B cell (primary cell): ENCODE measurements around the gene P2RX7. TPM values are rescaled to one million over a fixed set of nuclear protein-coding genes. Genes with fewer than 3 reads are reported as not detected.

Experiments used
- ATAC-seq: fragments of 200-7000 bp; cut with Tn5 transposase; one replicate; pipeline ENCODE4 v1.10.0; 2021; ENCODE audit warnings: low read depth, mild to moderate bottlenecking, moderate number of reproducible peaks, moderate library complexity
- CTCF ChIA-PET: fragments of 350-600 bp; sonication (Branson Sonifier 250); formaldehyde crosslinking; loops from one replicate; lab custom pipeline; 2021; ENCODE audit warnings: antibody characterized with exemption, inconsistent platforms; lab: Charles Lee
- POLR2A ChIA-PET: fragments of 350-600 bp; sonication (Branson Sonifier 250); formaldehyde crosslinking; loops from one replicate; lab custom pipeline; 2021; ENCODE audit warnings: antibody characterized with exemption; lab: Charles Lee
- DNase-seq: peaks from one replicate; pipeline ENCODE4 v3.0.0; 2013
- H2AFZ ChIP-seq: 2 replicates; pipeline ENCODE4 v1.6.1; 2012; ENCODE audit warnings: mild to moderate bottlenecking, low read depth, low read length; ENCODE audit not compliant: insufficient read depth, poor library complexity, severe bottlenecking
- H3K27ac ChIP-seq, 2 donors: 1 replicate in 1 of 2; 2 replicates in 1 of 2; pipeline ENCODE4 v1.5.1; 2012 to 2013; ENCODE audit warnings: low read length in 2 of 2, mild to moderate bottlenecking in 2 of 2, moderate library complexity in 1 of 2
- H3K27me3 ChIP-seq, 4 experiments: fragments of 200-600 bp in 1 of 4; sonication (generic) in 1 of 4; replicated peaks in 1 of 4; 1 replicate in 2 of 4; 2 replicates in 2 of 4; pipeline versions ENCODE4 v1.6.1 to v1.7.0; 2013 to 2016; ENCODE audit warnings: low read length in 3 of 4, mild to moderate bottlenecking in 2 of 4, mixed read lengths in 1 of 4, moderate library complexity in 1 of 4; ENCODE audit not compliant: insufficient read depth in 4 of 4, control insufficient read depth in 3 of 4; ENCODE audit errors: control extremely low read depth in 1 of 4
- H3K36me3 ChIP-seq, 2 experiments: replicated peaks in 1 of 2; 1 replicate in 1 of 2; 2 replicates in 1 of 2; pipeline versions ENCODE4 v1.6.1 to v1.7.1; 2013; ENCODE audit warnings: low read length in 1 of 2; ENCODE audit not compliant: insufficient read depth in 2 of 2, control insufficient read depth in 1 of 2; ENCODE audit errors: control extremely low read depth in 1 of 2, extremely low read depth in 1 of 2
- H3K4me1 ChIP-seq, 2 donors: fragments of 200-600 bp in 1 of 2; sonication (generic) in 1 of 2; 1 replicate in 1 of 2; 2 replicates in 1 of 2; pipeline versions ENCODE4 v1.5.1 to v1.6.1; 2013 to 2017; ENCODE audit warnings: low read length in 2 of 2; ENCODE audit not compliant: control insufficient read depth in 2 of 2, insufficient read depth in 2 of 2
- H3K4me2 ChIP-seq: replicated peaks from 2 replicates; pipeline ENCODE3; 2012; ENCODE audit warnings: mild to moderate bottlenecking, low read depth, low read length; ENCODE audit not compliant: poor library complexity, severe bottlenecking
- H3K4me3 ChIP-seq, 5 experiments: fragments of 200-600 bp in 1 of 5; sonication (generic) in 1 of 5; 1 replicate in 3 of 5; 2 replicates in 2 of 5; pipeline versions ENCODE4 v1.5.1 to v1.7.0; 2011 to 2016; ENCODE audit warnings: low read length in 4 of 5, mild to moderate bottlenecking in 4 of 5, low read depth in 2 of 5, control low read depth in 1 of 5, moderate library complexity in 1 of 5; ENCODE audit not compliant: insufficient read depth in 1 of 5; ENCODE audit errors: control extremely low read depth in 1 of 5, extremely low read depth in 1 of 5
- H3K79me2 ChIP-seq: fragments of 200-600 bp; sonication (generic); one replicate; pipeline ENCODE4 v1.6.0; 2016; ENCODE audit warnings: low read length; ENCODE audit not compliant: control insufficient read depth, insufficient read depth
- H3K9ac ChIP-seq: fragments of 200-600 bp; sonication (generic); 2 replicates; pipeline ENCODE4 v1.6.1; 2017; ENCODE audit warnings: mild to moderate bottlenecking, low read length, moderate library complexity
- H3K9me3 ChIP-seq, 3 donors: one replicate each; pipeline versions ENCODE4 v1.6.1 to v1.7.1; 2013; ENCODE audit warnings: low read length in 2 of 3; ENCODE audit not compliant: control insufficient read depth in 2 of 3, insufficient read depth in 1 of 3; ENCODE audit errors: control extremely low read depth in 1 of 3
- H4K20me1 ChIP-seq: 2 replicates; pipeline ENCODE4 v1.6.0; 2012; ENCODE audit warnings: mild to moderate bottlenecking, low read length; ENCODE audit not compliant: insufficient read depth, control insufficient read depth, poor library complexity, severe bottlenecking
- H3K27ac Mint-ChIP-seq: one replicate; pipeline ENCODE4 v1.8.0; 2021; ENCODE audit warnings: mixed read lengths
- H3K27me3 Mint-ChIP-seq: one replicate; pipeline ENCODE4 v1.8.0; 2021; ENCODE audit warnings: mixed read lengths
- H3K4me1 Mint-ChIP-seq: one replicate; pipeline ENCODE4 v1.8.0; 2021; ENCODE audit warnings: mixed read lengths
- H3K4me3 Mint-ChIP-seq: one replicate; pipeline ENCODE4 v1.8.0; 2021; ENCODE audit warnings: mixed read lengths
- H3K9me3 Mint-ChIP-seq: one replicate; pipeline ENCODE4 v1.8.0; 2022; ENCODE audit warnings: mixed read lengths; ENCODE audit not compliant: insufficient read depth
- EZH2 ChIP-seq: IDR thresholded peaks from 2 replicates; pipeline ENCODE4 v1.6.1; 2012; ENCODE audit warnings: borderline replicate concordance, low read depth, mild to moderate bottlenecking, moderate library complexity, low read length; ENCODE audit not compliant: insufficient read depth, poor library complexity, severe bottlenecking
- WGBS: methylation state at CpG from one replicate; pipeline ENCODE4 v1.1.5; 2013; ENCODE audit warnings: missing lambda C conversion rate; ENCODE audit not compliant: insufficient coverage; 5-methylcytosine and 5-hydroxymethylcytosine counted together
- intact Hi-C: fragments of 100-400 bp; cut with micrococcal nuclease; formaldehyde crosslinking; loops from one replicate; pipeline ENCODE4 v1.10.0; 2022
- polyA plus RNA-seq: library from polyadenylated mRNA; depleted of rRNA; stranded (reverse); fragments of >200 nt; gene quantifications from 2 replicates; pipeline ENCODE4 v1.2.3, GENCODE V29; 2012
- total RNA-seq, 2 donors: library from RNA; stranded (reverse); fragments of 120-200 nt in 1 of 2; gene quantifications; 1 replicate in 1 of 2; 2 replicates in 1 of 2; pipeline versions ENCODE4 v1.2.3 to v1.2.4, GENCODE V29; 2013 to 2022
- TF ChIP-seq, protein P1 (sequence below): fragments of 200-600 bp; IDR thresholded peaks from one replicate; pipeline ENCODE4 v1.8.0; 2022; ENCODE audit warnings: antibody characterized with exemption, mild to moderate bottlenecking

Gene P2RX7
- total and polyA plus RNA-seq, 2 donors (not counting 1 experiment from before 2014, with no cell fraction given), result 5.3 to 6.3 TPM

GRCh38 chr12:121170151-121170550 is 37.5 kb downstream of the P2RX7 start:
- no peaks in the 10 kb centered on the region for H3K9me3 ChIP-seq
- no peak overlapping the region for H3K27ac ChIP-seq
- Mint-ChIP-seq H3K4me3 (no peak overlapping the region), H3K4me1 (no peaks in the 10 kb centered on the region), H3K27ac (no peak overlapping the region), H3K9me3 (no peaks in the 10 kb centered on the region), H3K27me3 (no peaks in the 10 kb centered on the region)
- ChIA-PET CTCF (no interaction called here), POLR2A (no interaction called here)
- no peak overlapping the region for H3K4me2 ChIP-seq
- TF ChIP-seq EZH2, result no peak
- TF ChIP-seq, protein P1, sequence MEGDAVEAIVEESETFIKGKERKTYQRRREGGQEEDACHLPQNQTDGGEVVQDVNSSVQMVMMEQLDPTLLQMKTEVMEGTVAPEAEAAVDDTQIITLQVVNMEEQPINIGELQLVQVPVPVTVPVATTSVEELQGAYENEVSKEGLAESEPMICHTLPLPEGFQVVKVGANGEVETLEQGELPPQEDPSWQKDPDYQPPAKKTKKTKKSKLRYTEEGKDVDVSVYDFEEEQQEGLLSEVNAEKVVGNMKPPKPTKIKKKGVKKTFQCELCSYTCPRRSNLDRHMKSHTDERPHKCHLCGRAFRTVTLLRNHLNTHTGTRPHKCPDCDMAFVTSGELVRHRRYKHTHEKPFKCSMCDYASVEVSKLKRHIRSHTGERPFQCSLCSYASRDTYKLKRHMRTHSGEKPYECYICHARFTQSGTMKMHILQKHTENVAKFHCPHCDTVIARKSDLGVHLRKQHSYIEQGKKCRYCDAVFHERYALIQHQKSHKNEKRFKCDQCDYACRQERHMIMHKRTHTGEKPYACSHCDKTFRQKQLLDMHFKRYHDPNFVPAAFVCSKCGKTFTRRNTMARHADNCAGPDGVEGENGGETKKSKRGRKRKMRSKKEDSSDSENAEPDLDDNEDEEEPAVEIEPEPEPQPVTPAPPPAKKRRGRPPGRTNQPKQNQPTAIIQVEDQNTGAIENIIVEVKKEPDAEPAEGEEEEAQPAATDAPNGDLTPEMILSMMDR, result no peak
- no peaks in the 10 kb centered on the region for H3K79me2 ChIP-seq
- no peaks in the 10 kb centered on the region for H3K4me1 ChIP-seq
- ATAC-seq (no peak), DNase-seq (no peak)
- intact Hi-C loops, result no loop called here
- no peaks in the 10 kb centered on the region for H4K20me1 ChIP-seq
- no peaks in the 10 kb centered on the region for H3K27me3 ChIP-seq
- 96% methylated on average over 5 of the region's 5 CpGs for WGBS
- H3K36me3 ChIP-seq, result peaks cover 2 to 9% of the 10 kb centered on the region in 2 experiments
- H3K4me3 ChIP-seq, result no peak overlapping the region
- no peak overlapping the region for H2AFZ ChIP-seq
- H3K9ac ChIP-seq, result no peak overlapping the region

DNA sequence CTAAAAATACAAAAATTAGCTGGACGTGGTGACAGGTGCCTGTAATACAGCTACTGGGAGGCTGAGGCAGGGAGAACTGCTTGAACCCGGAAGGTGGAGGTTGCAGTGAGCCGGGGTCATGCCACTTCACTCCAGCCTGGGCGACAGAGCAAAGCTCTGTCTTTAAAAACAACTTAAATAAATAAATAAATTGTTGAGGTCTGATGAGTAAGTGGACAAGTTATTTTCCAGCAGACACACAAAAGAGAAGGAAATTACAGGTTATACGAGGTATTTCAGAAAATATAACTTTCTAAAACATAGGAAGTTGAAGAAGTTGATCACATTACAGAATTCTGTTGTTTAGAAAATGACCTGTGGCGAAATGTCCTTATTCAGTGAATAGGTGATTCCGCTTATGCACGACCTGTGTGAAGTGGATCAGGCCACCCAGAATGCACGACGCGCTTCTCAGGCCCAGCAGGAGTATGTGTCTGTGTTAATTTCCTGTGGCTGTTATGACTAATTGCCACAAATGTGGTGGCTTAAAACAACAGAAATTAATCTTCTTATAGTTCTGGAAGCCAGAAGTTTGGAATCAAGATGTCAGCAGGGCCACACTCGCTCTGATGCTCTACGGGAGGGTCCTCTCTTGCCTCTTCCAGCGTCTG is 38.1 kb downstream of the P2RX7 start:
- H3K4me1 ChIP-seq, result no peaks in the 10 kb centered on the region
- DNase-seq (no peak), ATAC-seq (no peak)
- intact Hi-C loops, result no loop called here
- no peaks in the 10 kb centered on the region for H4K20me1 ChIP-seq
- H3K27me3 ChIP-seq, result no peaks in the 10 kb centered on the region
- H3K4me3 ChIP-seq, result no peak overlapping the region
- H3K27ac ChIP-seq, result no peak overlapping the region
- no peaks in the 10 kb centered on the region for H3K79me2 ChIP-seq
- H3K36me3 ChIP-seq, result peaks cover 2 to 5% of the 10 kb centered on the region in 2 experiments
- H3K9me3 Mint-ChIP-seq, result no peaks in the 10 kb centered on the region
- H3K27ac Mint-ChIP-seq, result no peak overlapping the region
- no peak overlapping the region for H3K4me2 ChIP-seq
- 93% methylated on average over 9 of the region's 14 CpGs for WGBS
- H3K9me3 ChIP-seq, result no peaks in the 10 kb centered on the region
- no peak overlapping the region for H2AFZ ChIP-seq
- H3K4me3 Mint-ChIP-seq, result no peak overlapping the region
- TF ChIP-seq EZH2, result no peak
- TF ChIP-seq, protein P1, result no peak
- POLR2A ChIA-PET, result no interaction called here
- CTCF ChIA-PET, result no interaction called here
- no peak overlapping the region for H3K9ac ChIP-seq
- peaks cover 5% of the 10 kb centered on the region for H3K4me1 Mint-ChIP-seq
- H3K27me3 Mint-ChIP-seq, result no peaks in the 10 kb centered on the region
